ENCODE data around the gene SLC45A3. TPM values are rescaled to one million over a fixed set of nuclear protein-coding genes. Genes with fewer than 3 reads are reported as not detected.
A peak's percentile ranks its signal among the peaks of the same experiment; 100 is the strongest.

The SLC45A3 gene
- total and polyA plus RNA-seq, 2 of the 8 experiments (the other 6 are each of a cell fraction or from before 2014, with no cell fraction given) = 13.0 to 14.3 TPM

- Histone ChIP-seq H2BK120ac (replicated peaks; ENCODE audit: low read depth, low read length) (no peak overlapping the region), H3K4me3 (ENCODE audit: extremely low read depth in 1 of 4, insufficient read depth in 2 of 4, low read depth in 3 of 4, low read length in 4 of 4) (no peak overlapping the region), H3K4me2 (ENCODE audit: insufficient read depth in 1 of 2, low read depth in 2 of 2, low read length in 2 of 2) (no peak overlapping the region; a peak in 1 of 4 replicates), H3K23me2 (ENCODE audit: low read depth, low read length) (no peaks in the 10 kb centered on the region), H4K20me1 (replicated peaks in 1 of 2; ENCODE audit: control insufficient read depth in 1 of 2, insufficient read depth in 2 of 2, low read length in 2 of 2) (peaks cover 0 to 2% of the 10 kb centered on the region in 2 experiments), H4K91ac (replicated peaks; ENCODE audit: insufficient read length, low read length) (no peak overlapping the region), H4K8ac (ENCODE audit: extremely low read depth, insufficient read depth, low read length) (no peak overlapping the region), H3K18ac (ENCODE audit: extremely low read depth, low read length) (no peak overlapping the region; the same call in 1 of the 2 replicates), H4K5ac (ENCODE audit: insufficient read length, low read depth, low read length) (no peak overlapping the region), H3K23ac (ENCODE audit: insufficient read length) (no peak overlapping the region), H3K79me1 (ENCODE audit: low read depth, low read length) (peaks cover 19% of the 10 kb centered on the region), H3K14ac (ENCODE audit: insufficient read length) (no peak overlapping the region), H3K56ac (replicated peaks; ENCODE audit: insufficient read length, low read depth, low read length) (no peak overlapping the region), H3K9me3 (ENCODE audit: insufficient read depth in 2 of 2, low read depth in 1 of 2, low read length in 1 of 2) (no peaks in the 10 kb centered on the region), H3K79me2 (ENCODE audit: control insufficient read depth in 1 of 2, insufficient read depth in 2 of 2, low read length in 2 of 2) (peaks cover 0 to 50% of the 10 kb centered on the region in 2 experiments; a peak in 3 of 4 replicates), H3K27ac (ENCODE audit: low read depth, low read length) (no peak overlapping the region; the same call in 1 of the 2 replicates), H3K9ac (replicated peaks in 1 of 4; ENCODE audit: extremely low read depth in 1 of 4, low read depth in 3 of 4, low read length in 3 of 4) (no peak overlapping the region), H2BK15ac (ENCODE audit: low read length) (no peak overlapping the region; the same call in 1 of the 2 replicates), H2AFZ (ENCODE audit: low read length) (no peak overlapping the region), H2BK12ac (ENCODE audit: low read depth, low read length) (peak overlapping the region; percentile 61), H3K4ac (replicated peaks; ENCODE audit: insufficient read length, low read depth, low read length) (no peak overlapping the region), H3K36me3 (ENCODE audit: control insufficient read depth in 2 of 4, insufficient read depth in 4 of 4, low read length in 3 of 4) (no peaks in the 10 kb centered on the region), H2AK5ac (ENCODE audit: low read depth, low read length) (no peak overlapping the region), H2BK20ac (ENCODE audit: low read length) (peak overlapping the region; percentile 63), H3K27me3 (replicated peaks in 1 of 4; ENCODE audit: control insufficient read depth in 3 of 4, extremely low read depth in 1 of 4, insufficient read depth in 3 of 4, low read length in 3 of 4) (no peaks in the 10 kb centered on the region), H3K4me1 (replicated peaks in 1 of 4; ENCODE audit: control insufficient read depth in 3 of 4, insufficient read depth in 4 of 4, low read length in 3 of 4) (peaks cover 17 to 62% (median 44%) of the 10 kb centered on the region in 4 experiments), H2BK5ac (ENCODE audit: low read depth, low read length) (no peak overlapping the region)
- 98% methylated on average over 4 of the region's 4 CpGs; no CpG with 5 or more reads in 1 of the 2 experiments for WGBS, 2 experiments (ENCODE audit: extremely low coverage in 1 of 2, insufficient coverage in 1 of 2, insufficient read length in 1 of 2, insufficient replicate concordance in 2 of 2, low coverage in 1 of 2, low lambda C conversion rate in 2 of 2, missing lambda C conversion rate in 1 of 2)
- TF ChIP-seq RXRA (IDR thresholded peaks at IDR 0.05; ENCODE audit: insufficient read depth, low read depth, low read length) (no peak), GABPA (IDR thresholded peaks at IDR 0.05; ENCODE audit: borderline replicate concordance, insufficient read depth, low read length) (no peak), SIX5 (IDR thresholded peaks at IDR 0.05; ENCODE audit: low read depth, low read length) (no peak), ZNF274 (IDR thresholded peaks at IDR 0.05; ENCODE audit: borderline replicate concordance, extremely low read depth, low read length) (no peak), TAF7 (optimal IDR thresholded peaks at IDR 0.05; ENCODE audit: borderline replicate concordance, low read depth, low read length) (no peak), BRCA1 (IDR thresholded peaks at IDR 0.05; ENCODE audit: low read depth, low read length) (no peak)
- TF ChIP-seq, protein P1, sequence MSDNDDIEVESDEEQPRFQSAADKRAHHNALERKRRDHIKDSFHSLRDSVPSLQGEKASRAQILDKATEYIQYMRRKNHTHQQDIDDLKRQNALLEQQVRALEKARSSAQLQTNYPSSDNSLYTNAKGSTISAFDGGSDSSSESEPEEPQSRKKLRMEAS (IDR thresholded peaks at IDR 0.05) = no peak
- DNase-seq (ENCODE audit: low read depth in 1 of 2, low spot score in 2 of 2) (no peak), FAIRE-seq (no peak)
- POLR2A ChIA-PET (ENCODE audit: partially characterized antibody) = interaction anchor here (0.8 to 19.3 kb wide), 5 partner anchors 7 to 34 kb away, joined by 3 to 241 read pairs (median 3); partner anchors contain the start of gene SLC45A3
- CTCF ChIA-PET (ENCODE audit: partially characterized antibody) = interaction anchor here (0.7 to 17.5 kb wide), 17 partner anchors 8 to 85 kb away, joined by 3 to 378 read pairs (median 4); no protein-coding TSS in a partner anchor
Observed at GRCh38 chr1:205672970-205673369, 7.3 kb downstream of the SLC45A3 start.

Measured in H1 (cell line).